NT2/D1 (cell line): ENCODE data around the gene CELF4.

Source experiments
- SUZ12 ChIP-seq: IDR thresholded peaks from 2 replicates; pipeline ENCODE4 v1.6.1; 2011; ENCODE audit not compliant: insufficient read length, insufficient read depth; ENCODE audit errors: extremely low read depth
- YY1 ChIP-seq: IDR thresholded peaks from 2 replicates; pipeline ENCODE4 v1.6.1; 2011; ENCODE audit not compliant: insufficient read length, insufficient read depth
- ZNF274 ChIP-seq: IDR thresholded peaks from 2 replicates; pipeline ENCODE4 v1.6.1; 2011; ENCODE audit warnings: mild to moderate bottlenecking, low read depth, low read length

- TF ChIP-seq ZNF274 (no peak), YY1 (no peak), SUZ12 (no peak)
Observed at GRCh38 chr18:37383036-37383785, 182.4 kb downstream of the CELF4 start.
